MM.1S (cell line): Measurements from ENCODE around the gene NTN1.
"Not testable (repeated sequence)": the region's sequence is repeated elsewhere in the genome, so short reads cannot be mapped to it uniquely, and the experiment has no call there.

ENCODE experiments used
- CTCF ChIP-seq: fragments of 300-600 bp; sonication (generic); IDR thresholded peaks from 2 replicates; pipeline ENCODE4 v1.5.1; 2016; ENCODE audit warnings: antibody characterized with exemption, low read length, mixed read lengths
- EZH2 ChIP-seq: fragments of 300-600 bp; sonication (generic); optimal IDR thresholded peaks from 2 replicates; pipeline ENCODE3; 2017; ENCODE audit warnings: low read depth, mild to moderate bottlenecking, antibody characterized with exemption, low read length, mixed read lengths
- EZH2phosphoT487 ChIP-seq: fragments of 300-600 bp; sonication (generic); IDR thresholded peaks from 2 replicates; pipeline ENCODE4 v1.6.1; 2018; ENCODE audit warnings: antibody characterized with exemption, low read length

GRCh38 chr17:9151740-9152139, 130.4 kb downstream of the NTN1 start:
- not testable (repeated sequence) for TF ChIP-seq CTCF, EZH2, EZH2phosphoT487
